A673 (cell line): ENCODE measurements around the gene PTPN20. TPM values are rescaled to one million over a fixed set of nuclear protein-coding genes. Genes with fewer than 3 reads are reported as not detected.

ENCODE experiments used
- BruUV-seq: library from RNA; stranded (reverse); fragments of 400-500 nt; replicated peaks from 2 replicates; lab custom pipeline; 2021; lab: Mats Ljungman, UMichigan
- CTCF ChIA-PET: fragments of 300-600 bp; sonication (Branson Sonifier 250); formaldehyde crosslinking; loops from one replicate; lab custom pipeline; 2022; ENCODE audit warnings: antibody characterized with exemption; lab: Charles Lee
- POLR2A ChIA-PET: fragments of 300-600 bp; sonication (Branson Sonifier 250); formaldehyde crosslinking; loops from one replicate; lab custom pipeline; 2022; ENCODE audit warnings: antibody characterized with exemption; ENCODE audit not compliant: low non-redundant PET; lab: Charles Lee
- DNase-seq: peaks from one replicate; pipeline ENCODE4 v3.0.0-alpha.2; 2015; ENCODE audit warnings: low spot score
- H3K27ac ChIP-seq: fragments of 200-600 bp; sonication (generic); 2 replicates; pipeline ENCODE4 v1.5.1; 2016; ENCODE audit warnings: mixed run types, low read depth, mild to moderate bottlenecking, mixed read lengths, antibody characterized with exemption, low read length; ENCODE audit not compliant: poor library complexity, severe bottlenecking
- H3K27me3 ChIP-seq: fragments of 200-600 bp; sonication (generic); replicated peaks from 2 replicates; pipeline ENCODE4 v1.6.1; 2017; ENCODE audit warnings: mixed run types, low read depth, mild to moderate bottlenecking, mixed read lengths, antibody characterized with exemption, low read length; ENCODE audit not compliant: insufficient read depth, poor library complexity
- H3K36me3 ChIP-seq: fragments of 200-600 bp; sonication (generic); 2 replicates; pipeline ENCODE4 v1.6.1; 2016; ENCODE audit warnings: mixed run types, mild to moderate bottlenecking, mixed read lengths, antibody characterized with exemption, low read length; ENCODE audit not compliant: insufficient read depth, poor library complexity, severe bottlenecking
- H3K4me1 ChIP-seq: fragments of 200-600 bp; sonication (generic); 2 replicates; pipeline ENCODE4 v1.6.1; 2017; ENCODE audit warnings: mixed run types, mild to moderate bottlenecking, mixed read lengths, antibody characterized with exemption, low read length; ENCODE audit not compliant: insufficient read depth, poor library complexity, severe bottlenecking
- H3K4me3 ChIP-seq: fragments of 200-600 bp; sonication (generic); 2 replicates; pipeline ENCODE4 v1.5.1; 2016; ENCODE audit warnings: low read depth, mixed run types, mild to moderate bottlenecking, mixed read lengths, low read length; ENCODE audit not compliant: poor library complexity, severe bottlenecking
- H3K9me3 ChIP-seq: fragments of 200-600 bp; sonication (generic); 2 replicates; pipeline ENCODE4 v1.6.1; 2016; ENCODE audit warnings: mixed run types, low read depth, mild to moderate bottlenecking, mixed read lengths, antibody characterized with exemption, low read length; ENCODE audit not compliant: poor library complexity, severe bottlenecking
- CTCF ChIP-seq: fragments of 300-800, 200-600 bp; sonication (generic); conservative IDR thresholded peaks from 2 replicates; pipeline ENCODE4 v1.5.1; 2017; ENCODE audit warnings: low read depth, mild to moderate bottlenecking, antibody characterized with exemption, low read length, moderate library complexity, mixed read lengths
- EZH2 ChIP-seq: fragments of 200-600 bp; sonication (generic); IDR thresholded peaks from 2 replicates; pipeline ENCODE4 v1.6.1; 2017; ENCODE audit warnings: borderline replicate concordance, low read depth, mild to moderate bottlenecking, mixed read lengths, antibody characterized with exemption, low read length; ENCODE audit not compliant: poor library complexity, severe bottlenecking
- intact Hi-C: fragments of 100-400 bp; cut with micrococcal nuclease; formaldehyde crosslinking; loops from one replicate; pipeline ENCODE4 v1.10.0; 2022; ENCODE audit not compliant: unreplicated experiment
- total RNA-seq: library from RNA; stranded (reverse); gene quantifications from 2 replicates; pipeline ENCODE4 v1.2.3, GENCODE V29; 2021

Gene PTPN20
- total RNA-seq, 1 experiment from 2014 or later = not detected

- BruUV-seq = no TSS peak
Observed at GRCh38 chr10:47013507-47014154, 102.4 kb downstream of the PTPN20 start.

GRCh38 chr10:47015404-47015803 lies 104.2 kb downstream of the PTPN20 start:
- Histone ChIP-seq H3K9me3 (no peaks in the 10 kb centered on the region), H3K4me3 (no peak overlapping the region), H3K27ac (no peak overlapping the region), H3K36me3 (no peaks in the 10 kb centered on the region), H3K4me1 (no peaks in the 10 kb centered on the region), H3K27me3 (no peaks in the 10 kb centered on the region)
- BruUV-seq = no TSS peak
- DNase-seq = no peak
- TF ChIP-seq CTCF = no peak
- TF ChIP-seq EZH2 = no peak
- ChIA-PET POLR2A (no interaction called here), CTCF (no interaction called here)
- intact Hi-C loops = no loop called here

More at GRCh38 chr10:47013507-47014154, 102.4 kb downstream of the PTPN20 start:
- Histone ChIP-seq H3K4me1 (no peaks in the 10 kb centered on the region), H3K4me3 (no peak overlapping the region), H3K9me3 (no peaks in the 10 kb centered on the region), H3K36me3 (no peaks in the 10 kb centered on the region), H3K27me3 (peaks cover 6% of the 10 kb centered on the region), H3K27ac (no peak overlapping the region)
- ChIA-PET POLR2A (no interaction called here), CTCF (no interaction called here)
- no peak for DNase-seq
- intact Hi-C loops = no loop called here
- TF ChIP-seq CTCF (no peak), EZH2 (no peak)

- no peaks in the 10 kb centered on the region for H3K27me3 ChIP-seq
- no peaks in the 10 kb centered on the region for H3K4me1 ChIP-seq
- no peaks in the 10 kb centered on the region for H3K36me3 ChIP-seq
- intact Hi-C loops = no loop called here
- no peak overlapping the region for H3K4me3 ChIP-seq
- BruUV-seq = no TSS peak
- H3K9me3 ChIP-seq = no peaks in the 10 kb centered on the region
- ChIA-PET CTCF (interaction anchor here (0.5 kb wide), 1 partner anchor 1641 kb away, joined by 3 read pairs; no protein-coding TSS in a partner anchor), POLR2A (no interaction called here)
- no peak for DNase-seq
- TF ChIP-seq CTCF (no peak), EZH2 (no peak)
- H3K27ac ChIP-seq = no peak overlapping the region
Observed at GRCh38 chr10:47016564-47016963, 105.3 kb downstream of the PTPN20 start.
